NCI-H2107 (cell line): ENCODE measurements around the gene TDRD1.
"Not testable (repeated sequence)": the region's sequence is repeated elsewhere in the genome, so short reads cannot be mapped to it uniquely, and the experiment has no call there.

ENCODE experiments used
- DNase-seq: peaks from one replicate; lab custom pipeline; 2025; lab: John Stamatoyannopoulos, UW

Gene TDRD1

GRCh38 chr10:114179148-114179547, at the start of gene TDRD1:
Gene TDRD1 (plus strand): TSS chr10:114179353. CDS start chr10:114187832, 8,479 bp downstream.
- no peak for DNase-seq

GRCh38 chr10:114131094-114131493, 48.1 kb upstream of the TDRD1 start:
- DNase-seq: no peak

GRCh38 chr10:114135476-114135875, 43.7 kb upstream of the TDRD1 start:
- no peak for DNase-seq

- DNase-seq: no peak
Observed at GRCh38 chr10:114138581-114138980, 40.6 kb upstream of the TDRD1 start.

GRCh38 chr10:114140036-114140435, 39.1 kb upstream of the TDRD1 start:
- DNase-seq: no peak

GRCh38 chr10:114140827-114141226, 38.3 kb upstream of the TDRD1 start:
- DNase-seq: not testable (repeated sequence)

GRCh38 chr10:114142018-114142417, 37.1 kb upstream of the TDRD1 start:
- DNase-seq: no peak

- DNase-seq: no peak
Observed at GRCh38 chr10:114143160-114143559, 36.0 kb upstream of the TDRD1 start.

- not testable (repeated sequence) for DNase-seq
Observed at GRCh38 chr10:114149476-114149875, 29.7 kb upstream of the TDRD1 start.

GRCh38 chr10:114151486-114151885, 27.7 kb upstream of the TDRD1 start:
- DNase-seq: no peak

GRCh38 chr10:114151892-114152291, 27.3 kb upstream of the TDRD1 start:
- no peak for DNase-seq

GRCh38 chr10:114157912-114158311, 21.2 kb upstream of the TDRD1 start:
- no peak for DNase-seq

GRCh38 chr10:114163062-114163461, 16.1 kb upstream of the TDRD1 start:
- DNase-seq: no peak

GRCh38 chr10:114166043-114166442, 13.1 kb upstream of the TDRD1 start:
- DNase-seq: no peak

- no peak for DNase-seq
Observed at GRCh38 chr10:114166494-114166893, 12.7 kb upstream of the TDRD1 start.

GRCh38 chr10:114167985-114168384, 11.2 kb upstream of the TDRD1 start:
- no peak for DNase-seq

GRCh38 chr10:114168450-114169009, 10.6 kb upstream of the TDRD1 start:
- no peak for DNase-seq

GRCh38 chr10:114172216-114172615, 6.9 kb upstream of the TDRD1 start:
- DNase-seq: no peak

GRCh38 chr10:114172776-114173602, 6.2 kb upstream of the TDRD1 start:
- no peak for DNase-seq

- DNase-seq: no peak
Observed at GRCh38 chr10:114173603-114173920, 5.6 kb upstream of the TDRD1 start.

- DNase-seq: peak; percentile 84
Observed at GRCh38 chr10:114173921-114174694, 5.0 kb upstream of the TDRD1 start, which contains the start of gene CCDC186. Gene CCDC186 (minus strand): TSS chr10:114174203. CDS start chr10:114163268, 10,935 bp downstream.

- no peak for DNase-seq
Observed at GRCh38 chr10:114174695-114175188, 4.4 kb upstream of the TDRD1 start.

GRCh38 chr10:114175667-114176066, 3.5 kb upstream of the TDRD1 start:
- no peak for DNase-seq
